Measurements from ENCODE around the gene SARS1. TPM values are rescaled to one million over a fixed set of nuclear protein-coding genes. Genes with fewer than 3 reads are reported as not detected.
A peak's percentile ranks its signal among the peaks of the same experiment; 100 is the strongest.

The SARS1 gene
- polyA plus RNA-seq, 3 donors, result 117 to 144 (median 143) TPM

DNA sequence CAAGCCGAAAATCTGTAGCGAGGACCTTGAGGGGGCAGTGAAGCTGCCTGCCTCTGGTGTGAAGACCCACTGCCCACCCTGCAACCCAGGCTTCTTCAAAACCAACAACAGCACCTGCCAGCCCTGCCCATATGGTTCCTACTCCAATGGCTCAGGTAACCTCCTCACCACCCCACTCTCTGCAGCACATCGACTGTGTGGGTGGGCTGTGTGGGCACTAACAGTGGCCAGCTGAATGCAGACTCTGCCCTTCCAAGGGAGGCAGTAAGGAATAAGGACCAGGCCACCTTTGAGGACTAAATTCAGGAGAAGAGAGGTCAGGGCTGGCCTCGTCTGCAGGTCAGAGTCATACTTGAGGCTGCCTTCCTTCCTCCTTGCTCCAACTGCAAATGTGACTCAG is 25.5 kb upstream of the SARS1 start:
- no peak for DNase-seq

DNA sequence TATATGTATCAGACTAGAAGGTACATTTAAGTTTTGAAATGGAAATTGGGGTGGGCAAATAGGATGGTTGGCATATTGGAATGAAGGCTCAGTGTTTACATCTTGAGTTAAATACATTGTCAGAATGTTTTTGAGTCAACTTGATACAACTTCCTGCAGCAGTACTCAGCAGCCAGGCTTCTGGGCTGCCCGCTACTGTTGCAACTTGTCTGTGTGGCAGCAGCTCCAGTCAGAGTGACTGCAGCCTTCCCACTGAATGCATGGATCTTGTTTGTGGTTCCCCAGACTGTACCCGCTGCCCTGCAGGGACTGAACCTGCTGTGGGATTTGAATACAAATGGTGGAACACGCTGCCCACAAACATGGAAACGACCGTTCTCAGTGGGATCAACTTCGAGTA is 24.9 kb upstream of the SARS1 start:
- no peak for DNase-seq

DNA sequence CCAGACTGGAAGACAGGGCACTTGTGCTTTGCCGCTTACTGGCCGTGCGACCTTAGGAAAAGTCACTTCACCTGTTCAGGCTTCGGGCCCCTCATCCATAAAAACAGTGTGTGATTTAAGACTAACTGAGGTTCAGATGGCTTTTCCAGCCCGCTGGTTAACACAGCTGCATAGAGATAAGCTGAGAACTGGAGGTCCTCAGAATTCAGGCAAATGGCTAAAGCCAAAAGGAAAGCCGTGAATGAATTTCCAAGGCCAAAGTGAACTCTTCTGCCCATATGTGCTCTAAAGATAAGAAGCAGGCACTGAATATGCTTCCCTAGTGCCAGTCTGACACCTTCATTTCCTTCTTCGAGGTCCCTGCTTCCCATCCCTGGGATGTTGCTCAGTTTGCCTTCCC is 23.5 kb upstream of the SARS1 start:
- no peak for DNase-seq

- no peak for DNase-seq
These were observed 22.3 kb upstream of the SARS1 start for GRCh38 chr1:109191377-109191776.

DNA sequence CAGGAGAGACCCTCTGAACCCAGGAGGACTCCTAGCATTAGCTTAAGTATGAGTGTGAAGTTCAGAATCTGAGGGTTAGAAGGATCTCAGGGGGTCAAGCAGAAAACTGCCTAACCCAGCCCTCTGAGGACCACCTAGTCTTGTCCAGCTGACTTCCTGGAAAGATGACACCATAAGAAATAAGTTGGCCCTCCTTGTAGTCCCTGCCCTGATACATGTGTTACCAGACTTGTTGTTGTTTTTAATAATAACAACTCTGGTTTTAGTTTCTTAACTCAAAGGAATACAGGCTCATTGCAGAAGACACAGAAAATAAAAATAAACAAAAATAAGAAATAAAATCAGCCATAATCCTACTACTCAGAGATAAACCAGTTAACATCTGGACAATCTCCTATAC is 21.8 kb upstream of the SARS1 start:
- DNase-seq, result no peak

- no peak for DNase-seq
These were observed 21.3 kb upstream of the SARS1 start for GRCh38 chr1:109192433-109192832.

- DNase-seq, result no peak
These were observed 19.8 kb upstream of the SARS1 start for GRCh38 chr1:109193653-109194590.

GRCh38 chr1:109197158-109198042 is 16.3 kb upstream of the SARS1 start:
- no peak for DNase-seq

DNA sequence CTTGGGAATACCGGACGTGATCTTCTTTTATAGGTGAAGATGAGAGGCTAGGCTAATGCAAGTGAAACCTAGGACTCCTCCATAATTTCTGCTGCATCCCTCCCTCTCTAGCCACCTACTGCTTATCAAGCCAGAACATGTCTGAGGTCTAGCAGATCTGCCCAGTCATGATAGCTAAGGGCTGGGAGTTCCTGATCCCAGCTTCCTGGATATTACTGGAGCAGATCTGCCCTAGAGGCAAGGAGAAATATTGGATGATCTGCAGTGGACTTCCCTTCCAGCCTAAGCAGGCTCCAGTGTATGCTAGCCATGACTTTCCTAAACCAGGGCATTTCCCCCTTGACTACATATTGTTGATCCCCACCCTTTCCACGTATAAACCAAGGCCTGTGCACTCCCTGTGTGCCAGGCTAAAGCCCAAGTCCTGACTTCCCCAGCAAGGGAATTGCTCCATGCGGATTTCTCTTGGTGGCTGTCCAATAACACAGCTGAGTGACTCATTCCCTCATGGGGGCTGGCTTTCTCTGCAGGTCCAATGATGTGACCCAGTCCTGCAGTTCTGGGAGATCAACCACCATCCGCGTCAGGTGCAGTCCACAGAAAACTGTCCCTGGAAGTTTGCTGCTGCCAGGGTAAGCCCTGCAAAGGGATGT is 15.5 kb upstream of the SARS1 start:
- DNase-seq, result no peak

GRCh38 chr1:109198745-109199144 is 15.0 kb upstream of the SARS1 start:
- DNase-seq, result no peak

GRCh38 chr1:109199710-109200109 is 14.0 kb upstream of the SARS1 start:
- no peak for DNase-seq

- DNase-seq, result no peak
These were observed 12.5 kb upstream of the SARS1 start for GRCh38 chr1:109201123-109201703.

DNA sequence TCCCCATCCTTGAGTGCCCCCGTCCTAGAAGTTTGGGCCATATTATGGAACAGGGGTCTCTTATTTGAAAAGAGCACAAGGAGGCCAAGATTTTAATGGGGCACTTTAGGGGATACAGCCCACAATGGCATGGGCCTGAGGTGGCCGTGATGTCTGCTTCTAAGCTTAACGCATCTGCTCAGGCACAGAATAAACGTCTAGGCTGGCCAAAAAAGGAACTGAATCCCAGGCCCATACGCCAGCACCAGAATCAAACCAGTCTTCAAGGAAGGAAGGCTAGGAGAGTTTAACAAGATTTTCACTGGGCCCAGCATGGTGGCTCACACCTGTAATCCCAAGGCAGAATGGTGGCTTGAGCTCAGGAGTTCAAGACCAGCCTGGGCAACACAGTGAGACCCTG is 9.2 kb upstream of the SARS1 start:
- DNase-seq, result no peak

- no peak for DNase-seq
These were observed 7.4 kb upstream of the SARS1 start for GRCh38 chr1:109206339-109206738.

GRCh38 chr1:109207467-109208103 is 6.1 kb upstream of the SARS1 start:
- DNase-seq, result no peak

DNA sequence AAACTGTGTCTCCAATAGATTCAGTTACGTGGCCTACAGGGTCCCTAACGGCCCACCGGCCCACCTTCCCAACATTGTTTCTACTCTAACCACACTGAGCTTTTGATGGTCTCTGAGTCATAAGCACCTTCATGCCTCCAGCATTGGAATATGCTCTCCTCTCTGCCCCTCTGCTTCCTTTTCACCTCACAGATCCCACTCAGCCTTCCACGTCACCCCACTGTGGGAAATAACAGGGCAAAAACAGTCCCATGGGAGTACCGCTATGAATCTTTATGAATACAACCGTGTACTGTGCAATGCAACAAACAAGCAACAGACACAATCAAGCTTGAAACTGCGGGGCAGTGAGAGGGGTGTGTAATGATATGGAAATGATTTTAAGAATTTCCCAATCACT is 5.3 kb upstream of the SARS1 start:
- DNase-seq, result no peak

GRCh38 chr1:109208836-109209463 is 4.8 kb upstream of the SARS1 start:
- DNase-seq, result no peak

- DNase-seq, result no peak
These were observed 3.7 kb upstream of the SARS1 start for GRCh38 chr1:109210058-109210457.

GRCh38 chr1:109213345-109213823 is 334 bp upstream of the SARS1 start:
- no peak for DNase-seq

DNA sequence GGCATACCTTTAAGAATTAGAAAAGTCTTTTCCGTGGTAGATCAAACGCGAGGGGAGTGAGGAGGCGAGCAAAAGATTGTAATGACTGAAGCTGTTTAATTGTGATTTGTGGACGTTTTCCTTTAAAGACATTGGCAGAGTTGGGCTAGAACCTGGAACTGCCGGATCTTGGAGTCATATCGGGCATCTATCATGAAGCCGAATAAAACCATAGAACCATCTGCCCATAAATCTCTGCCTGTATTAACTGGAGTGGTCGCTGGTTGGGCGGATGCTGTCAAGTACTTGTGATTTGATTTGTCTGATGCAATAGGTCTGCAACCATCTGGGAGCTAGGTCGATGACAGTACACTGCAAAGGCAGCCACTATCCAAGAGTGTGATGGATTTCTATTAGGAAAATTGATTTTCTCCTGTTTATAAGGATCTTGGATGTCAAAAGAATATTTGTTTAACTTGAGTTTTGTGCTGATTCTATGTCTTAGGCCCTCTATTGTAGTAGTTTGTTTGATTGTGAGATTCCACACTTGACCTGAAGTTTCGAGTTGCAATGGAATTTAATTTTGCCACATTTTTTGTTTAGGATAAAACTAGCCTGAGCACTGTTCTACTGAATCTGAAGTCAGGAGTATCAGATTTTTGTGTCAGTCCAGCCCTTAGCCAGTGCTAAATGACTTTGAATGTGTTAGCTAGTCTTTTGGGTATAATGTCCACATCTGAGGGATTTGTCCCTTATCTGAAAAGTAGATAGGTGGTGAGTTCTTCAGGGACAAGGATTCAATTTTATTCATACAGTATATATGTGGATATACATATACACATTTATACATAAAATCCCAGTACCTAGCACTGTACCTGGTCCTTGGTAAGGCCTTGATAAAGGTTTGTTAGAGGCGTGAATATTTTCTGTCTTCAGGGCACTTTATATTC is 1.2 kb downstream of the SARS1 start:
- peak; percentile 46 for DNase-seq
